HG03469 (cell line): ENCODE results near the gene KIAA1671.
"Not testable (repeated sequence)": the region's sequence is repeated elsewhere in the genome, so short reads cannot be mapped to it uniquely, and the experiment has no call there.

Experiments used
- ATAC-seq: cut with Tn5 transposase; IDR thresholded peaks from one replicate; pipeline ENCODE4 v1.9.1; 2021; ENCODE audit warnings: mild to moderate bottlenecking, moderate library complexity, moderate number of reproducible peaks; ENCODE audit not compliant: unreplicated experiment

Gene KIAA1671

DNA sequence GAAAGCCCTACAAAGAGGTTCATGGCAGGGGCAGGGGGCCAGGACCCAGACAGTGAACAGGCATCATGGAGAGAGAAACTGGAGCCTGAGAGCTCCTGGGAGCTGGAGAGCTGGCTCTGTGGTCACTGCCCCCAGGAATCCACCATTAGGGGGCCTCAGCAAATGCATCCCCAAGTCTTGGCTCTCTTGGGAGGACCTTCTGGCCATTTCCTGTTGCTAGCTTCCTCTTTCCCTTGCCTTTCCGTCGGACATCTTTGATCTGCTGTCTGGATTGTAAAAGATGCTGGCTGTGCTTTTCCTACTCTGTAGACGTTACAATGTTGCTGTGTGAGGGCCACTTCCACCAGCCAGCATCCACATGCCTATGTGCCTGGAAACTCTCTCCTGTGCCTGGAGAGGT, 259.8 kb downstream of the KIAA1671 start:
- ATAC-seq, result no peak

DNA sequence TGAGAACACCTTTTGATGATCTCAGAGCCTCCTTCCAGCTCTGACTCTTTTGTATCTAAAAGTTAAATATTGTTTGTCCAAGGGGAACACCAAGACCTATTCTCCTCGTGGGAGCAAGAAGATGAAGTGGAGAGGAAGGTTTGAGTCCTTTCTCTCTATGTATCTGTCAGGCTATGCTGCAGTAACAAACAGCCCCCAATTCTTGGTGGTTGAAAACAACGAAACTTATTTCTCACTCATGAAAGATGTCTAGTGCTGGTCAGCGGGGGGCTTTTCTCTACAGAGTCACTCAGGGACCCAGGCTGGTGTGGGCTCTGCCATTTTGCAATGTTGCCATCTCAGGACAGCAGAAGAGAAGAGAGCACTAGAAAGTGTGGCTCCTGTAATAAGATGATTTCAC, 260.7 kb downstream of the KIAA1671 start:
- ATAC-seq, result no peak

DNA sequence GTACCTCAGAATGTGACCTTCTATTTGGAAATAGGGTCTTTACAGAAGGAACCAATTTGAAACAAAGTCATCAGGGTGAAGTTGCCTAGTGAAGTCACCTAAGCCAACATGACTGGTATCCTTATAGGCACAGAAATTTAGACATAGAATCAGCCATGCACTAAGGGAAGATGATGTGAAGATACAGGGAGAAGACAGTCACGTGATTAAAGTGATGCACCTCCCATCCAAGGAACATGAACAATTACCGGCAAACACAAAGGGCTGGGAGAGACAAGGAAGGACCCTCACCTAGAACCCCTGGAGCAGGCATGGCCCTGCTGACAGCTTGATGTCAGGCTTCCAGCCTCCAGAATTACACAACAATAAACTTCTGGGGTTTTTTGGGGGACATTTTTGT, 263.7 kb downstream of the KIAA1671 start:
- ATAC-seq, result no peak

DNA sequence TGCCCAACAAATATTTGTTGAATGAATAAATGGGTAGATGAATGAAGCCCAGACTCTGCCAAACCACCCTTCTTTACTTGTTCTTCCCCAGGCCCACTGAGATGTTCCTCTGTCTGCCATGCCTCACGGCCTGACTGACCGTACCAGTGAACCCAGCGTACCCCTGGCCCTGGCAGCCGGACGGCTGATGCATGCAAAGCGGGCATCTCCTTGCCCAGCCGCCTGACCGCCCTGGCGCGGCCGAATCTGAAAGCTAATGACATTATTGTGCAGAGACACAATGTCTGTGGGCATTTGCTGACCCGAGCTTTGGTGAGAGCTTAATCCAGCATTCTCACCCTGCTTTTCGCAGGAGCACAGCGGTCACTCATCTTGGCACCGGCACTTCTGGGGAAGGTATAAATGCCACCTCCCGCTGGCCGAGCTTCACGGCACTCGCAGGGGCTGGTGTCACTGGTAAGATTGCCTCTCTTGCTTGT, 266.7 kb downstream of the KIAA1671 start, which contains the start of gene CRYBB2:
TSS of gene CRYBB2 (plus strand) at position 429 of the 479 bp plus-strand sequence. CDS start 1,791 bp downstream, outside the sequence.
- no peak for ATAC-seq

DNA sequence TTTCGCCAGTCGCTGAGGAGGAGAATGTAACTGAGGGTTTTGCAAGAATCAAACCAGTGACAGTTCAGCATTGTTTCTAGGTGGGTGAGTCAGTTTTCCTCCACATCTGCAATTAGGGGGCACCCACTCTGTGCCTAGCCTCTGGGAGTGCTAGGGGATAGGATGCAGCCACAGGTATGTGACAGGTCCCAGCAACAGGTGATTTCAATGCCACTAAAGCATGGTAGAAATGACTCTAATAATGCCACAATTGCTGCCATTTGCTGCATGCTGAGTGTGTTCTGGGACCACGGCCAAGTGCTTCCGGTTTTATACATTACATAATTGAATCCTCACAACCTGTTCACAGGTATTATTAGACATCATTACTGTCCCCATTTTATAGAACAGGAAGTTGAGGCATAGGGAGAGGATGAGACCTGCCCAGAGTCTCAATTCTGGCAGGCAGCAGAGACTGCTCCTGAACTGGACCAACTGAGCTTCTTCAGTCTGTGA, 267.5 kb downstream of the KIAA1671 start:
- no peak for ATAC-seq

DNA sequence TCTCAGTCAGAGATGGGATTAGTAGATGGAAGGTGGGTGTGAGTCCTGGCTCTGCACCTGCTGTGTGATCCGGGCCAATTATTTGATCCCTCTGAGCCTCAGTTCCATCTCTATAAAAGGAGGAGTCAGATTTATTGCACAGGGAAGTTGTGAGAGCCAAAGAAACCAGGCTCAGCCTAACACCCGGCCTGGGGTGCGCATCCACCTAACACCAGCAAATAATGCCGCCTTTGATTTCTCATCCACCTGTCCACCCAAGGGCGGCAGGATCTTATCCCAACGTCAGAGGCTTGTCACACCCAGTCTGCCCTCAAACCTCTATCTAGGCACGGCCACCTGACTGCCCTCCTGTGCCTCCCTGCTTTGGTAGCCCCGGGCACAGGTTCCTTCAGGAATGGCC, 269.3 kb downstream of the KIAA1671 start:
- ATAC-seq, result no peak

DNA sequence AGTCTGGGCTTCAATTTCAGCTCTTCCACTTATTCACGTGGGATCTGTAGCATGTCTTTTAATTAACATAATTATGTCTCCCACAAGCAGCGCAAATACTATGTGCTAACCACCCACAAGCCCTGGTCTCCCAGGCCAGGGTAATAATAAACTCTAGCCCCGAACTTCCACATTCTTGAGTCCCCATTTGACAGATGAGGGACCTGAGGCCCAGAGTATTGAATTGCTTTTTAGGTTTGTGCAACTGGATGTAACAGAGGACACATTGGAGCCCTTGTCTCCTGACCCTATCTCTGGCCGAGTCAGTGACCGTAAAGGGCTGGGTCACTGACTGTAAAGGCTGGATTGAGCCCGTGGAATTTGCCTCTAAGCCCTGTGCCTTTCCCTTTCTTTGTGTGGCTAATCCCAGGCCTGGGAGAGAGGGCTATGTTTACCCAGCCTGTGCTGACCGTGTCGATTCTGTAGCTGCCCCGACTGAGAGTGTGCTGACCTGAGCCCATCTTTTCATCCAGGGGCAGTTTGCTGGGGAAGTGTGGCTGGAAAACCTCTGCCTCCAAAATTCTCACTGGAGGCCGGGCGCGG, 270.8 kb downstream of the KIAA1671 start:
- ATAC-seq, result no peak

DNA sequence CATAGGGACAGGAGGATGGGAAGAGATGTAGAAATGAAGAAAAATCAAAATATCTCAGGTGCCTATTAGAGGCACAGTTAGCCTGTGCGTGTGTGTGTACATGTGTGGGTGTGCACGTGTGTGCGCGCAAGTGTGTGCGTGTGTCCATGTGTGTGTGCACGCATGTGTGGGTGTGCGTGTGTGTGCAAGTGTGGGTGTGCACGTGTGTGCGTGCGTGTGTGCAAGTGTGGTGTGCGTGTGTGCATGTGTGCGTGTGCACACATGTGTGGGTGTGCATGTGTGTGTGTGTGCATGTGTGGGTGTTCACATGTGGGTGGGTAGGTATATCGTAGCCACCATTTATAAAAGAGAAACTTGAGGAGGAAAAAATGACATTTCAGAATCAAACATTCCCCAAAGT, 276.3 kb downstream of the KIAA1671 start:
- no peak for ATAC-seq

DNA sequence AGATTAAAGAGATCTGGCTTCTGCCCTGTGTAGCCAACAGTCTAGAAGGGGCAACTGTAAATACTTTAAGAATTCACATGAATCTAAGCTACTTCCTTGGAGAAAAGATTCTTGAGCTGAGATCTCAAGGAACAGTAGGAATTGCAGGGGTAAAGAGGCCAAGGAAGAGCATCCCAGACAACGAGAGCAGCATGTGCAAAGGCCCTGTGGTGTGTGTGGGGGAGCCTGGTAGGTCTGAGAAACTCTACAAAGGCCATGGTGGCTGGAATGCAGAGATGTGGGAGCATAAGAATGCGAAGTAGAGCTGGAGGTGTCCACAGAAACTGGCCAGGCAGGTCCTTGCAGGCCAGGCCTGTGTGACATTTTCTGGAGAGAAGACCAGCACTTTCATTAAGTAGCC, 278.2 kb downstream of the KIAA1671 start:
- ATAC-seq, result not testable (repeated sequence)

DNA sequence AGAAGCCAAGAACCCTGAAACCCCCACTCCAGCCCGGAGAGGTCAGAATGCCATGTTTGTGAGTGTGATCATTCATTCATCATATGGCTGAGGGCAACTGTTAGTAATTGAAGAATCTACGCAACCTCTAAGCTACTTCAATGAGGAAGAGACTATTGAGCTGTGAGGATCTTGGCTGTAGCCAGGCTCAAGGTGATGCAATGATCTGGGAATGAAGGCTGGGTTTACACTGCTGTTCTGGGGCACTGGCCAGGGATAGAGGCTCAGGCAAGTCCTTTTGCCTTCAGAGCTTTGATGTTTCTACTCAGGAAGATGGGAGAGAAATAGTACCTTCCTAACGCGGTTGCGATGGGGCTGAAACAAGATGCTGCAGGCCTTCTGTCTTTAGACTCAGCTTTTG, 279.8 kb downstream of the KIAA1671 start:
- ATAC-seq, result no peak

DNA sequence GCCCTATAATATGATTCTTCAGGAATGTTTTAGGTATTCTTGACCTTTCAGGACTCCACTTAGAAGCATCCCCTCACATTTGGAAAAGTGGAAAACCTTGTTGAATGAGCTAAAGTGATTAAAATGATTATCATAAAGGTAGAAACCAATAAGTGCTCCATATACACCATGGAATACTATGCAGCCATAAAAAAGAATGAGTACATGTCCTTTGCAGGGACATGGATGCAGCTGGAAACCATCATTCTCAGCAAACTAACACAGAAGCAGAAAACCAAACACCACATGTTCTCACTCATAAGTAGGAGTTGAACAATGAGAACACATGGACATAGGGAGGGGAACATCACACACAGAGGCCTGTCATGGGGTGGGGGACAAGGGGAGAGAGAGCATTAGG, 281.2 kb downstream of the KIAA1671 start:
- not testable (repeated sequence) for ATAC-seq

DNA sequence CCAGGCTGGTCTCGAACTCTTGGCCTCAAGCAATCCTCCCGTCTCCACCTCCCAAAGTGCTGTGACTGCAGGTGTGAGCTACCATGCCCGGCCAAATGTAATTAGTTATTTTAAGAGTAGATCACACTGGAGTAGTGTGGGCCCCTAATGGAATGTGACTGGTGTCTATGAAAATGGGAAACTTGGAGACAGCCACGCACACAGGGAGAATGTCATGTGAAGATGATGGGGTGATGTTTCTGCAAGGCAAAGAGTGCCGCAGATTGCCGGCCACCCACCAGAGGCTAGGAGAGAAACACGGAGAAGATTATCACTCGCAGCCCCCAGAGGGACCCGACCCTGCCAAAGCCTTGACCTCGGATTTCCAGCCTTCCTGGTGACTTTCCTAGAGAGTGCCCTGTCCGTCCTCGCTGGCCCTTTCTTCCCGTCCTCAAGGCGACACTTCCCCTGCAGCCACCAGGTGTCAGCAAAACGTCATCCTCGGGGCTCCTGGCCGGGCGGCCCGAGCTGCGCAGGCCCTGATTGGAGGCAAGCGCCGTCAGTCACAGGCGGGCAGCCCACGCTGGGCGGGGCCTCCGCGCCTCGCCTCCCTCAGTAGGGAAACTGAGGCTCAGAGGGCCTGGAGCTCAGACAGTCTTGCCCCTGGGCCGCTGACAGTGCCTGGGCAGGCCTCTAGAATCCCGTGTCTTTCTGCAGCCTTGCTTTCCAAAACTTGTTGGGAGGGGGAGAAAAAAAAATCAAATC, 283.2 kb downstream of the KIAA1671 start:
- ATAC-seq, result no peak

DNA sequence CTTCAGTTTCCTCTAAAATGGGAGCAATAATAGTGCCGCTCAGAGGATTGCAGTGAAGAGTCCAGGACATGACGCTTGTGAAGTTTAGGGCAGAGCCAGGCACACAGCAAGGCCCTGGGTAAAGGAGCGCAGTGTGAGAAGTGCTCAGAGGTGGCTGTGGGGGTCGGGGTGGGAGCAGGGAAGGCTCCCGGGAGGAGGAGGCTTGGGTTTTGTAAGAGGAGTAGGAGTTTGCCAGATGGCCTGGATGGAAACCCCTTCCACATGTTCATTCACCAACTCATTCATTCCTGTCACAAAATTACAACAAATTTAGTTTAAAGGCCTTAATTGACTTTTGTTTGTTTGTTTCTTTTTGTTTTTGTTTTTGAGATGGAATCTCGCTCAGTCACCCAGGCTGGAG, 283.9 kb downstream of the KIAA1671 start:
- ATAC-seq, result no peak

DNA sequence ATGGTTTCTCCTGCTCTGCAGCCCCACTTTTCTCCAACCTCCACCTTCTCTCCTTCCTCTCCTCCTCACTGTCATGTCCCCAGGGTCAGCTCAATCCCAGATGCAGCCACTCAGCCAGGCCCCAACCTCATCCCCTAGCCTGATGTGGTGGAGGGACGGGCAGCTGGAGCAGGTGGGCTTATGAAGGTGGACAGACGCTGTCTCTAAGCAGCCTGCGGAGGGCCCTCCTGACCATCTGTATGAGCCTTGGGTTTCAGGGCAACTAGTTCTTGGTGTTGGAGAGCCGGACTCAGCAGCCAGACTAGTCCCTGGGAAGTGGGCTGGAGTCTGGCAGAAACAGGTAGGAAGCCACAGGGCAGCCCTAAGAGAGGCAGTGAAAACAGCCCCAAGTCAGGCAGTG, 285.0 kb downstream of the KIAA1671 start:
- no peak for ATAC-seq

DNA sequence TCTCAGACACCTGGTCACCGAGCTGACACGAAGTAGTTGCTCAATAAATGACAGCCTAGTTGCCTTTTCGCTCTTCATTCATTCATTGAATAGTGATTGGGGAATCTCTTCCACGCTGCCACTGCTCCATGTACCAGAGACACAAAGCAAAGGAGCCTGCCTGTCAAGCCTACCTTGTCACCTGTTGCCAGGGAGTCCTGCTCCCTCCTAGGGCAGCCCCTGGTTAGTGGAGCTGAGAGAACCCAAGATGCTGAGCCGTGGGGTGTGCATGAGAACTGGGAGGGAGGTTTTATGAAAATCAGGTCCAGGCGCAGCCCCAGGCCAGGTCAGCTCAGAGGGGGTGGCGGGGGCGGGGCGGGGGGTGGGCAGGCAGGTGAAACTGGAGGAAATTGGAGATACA, 285.5 kb downstream of the KIAA1671 start:
- ATAC-seq, result not testable (repeated sequence)
